Cardiac ventricle fibroblast (primary cell): ENCODE results near the gene ZNF729. TPM values are rescaled to one million over a fixed set of nuclear protein-coding genes. Genes with fewer than 3 reads are reported as not detected.

Experiments used
- total RNA-seq: library from RNA; depleted of rRNA; stranded (reverse); fragments of >200 nt; gene quantifications from 2 replicates; pipeline ENCODE4 v1.2.3, GENCODE V29; 2015

ZNF729 gene
- total RNA-seq = not detected in 2 replicates

GRCh38 chr19:22286151-22286810 is at the start of gene ZNF729:
Gene ZNF729, plus strand, starts transcription at chr19:22286441. Its CDS starts 85 bp downstream, at chr19:22286526.

Other genes starting within 250 kb of the ZNF729 start
- gene ZNF257, start 234.0 kb upstream of the ZNF729 start, total RNA-seq = 1.2 and 1.9 TPM in 2 replicates
- 0.12 and 1.1 TPM in 2 replicates for gene ZNF676, start 89.5 kb upstream of the ZNF729 start, total RNA-seq
- gene ZNF98, start 135.9 kb downstream of the ZNF729 start, total RNA-seq = not detected in 2 replicates